Heart left ventricle (tissue), 13 donors: Measurements from ENCODE around the gene CHL1.

Source experiments
- POLR2A ChIP-seq, 2 donors: fragments of 450-650 bp; IDR thresholded peaks; one replicate each; pipeline ENCODE4 v1.6.1; 2017; ENCODE audit warnings: antibody characterized with exemption in 2 of 2, mild to moderate bottlenecking in 2 of 2, moderate library complexity in 2 of 2
- TF ChIP-seq, protein P1 (sequence below), 12 donors: fragments of 200-600 bp; sonication (generic) in 4 of 12; IDR thresholded peaks; one replicate each; pipeline versions ENCODE4 v1.5.0 to v1.8.0; 2018 to 2022; ENCODE audit warnings: antibody characterized with exemption in 12 of 12, mild to moderate bottlenecking in 5 of 12
- donor health status: ischemic (EF 13 %, LVEDD 7.1; RV severe dilation, severe dysfunction).
- donor health status: DM: no; HTN: yes; CAD: no.
- donor health status: DM: no; HTN: no; CAD: no.
- donor health status: ischemic (EF 25% LVEDD 6.9; RV normal size, moderate dysfunction).
- donor health status: ischemic (EF 25% LVEDD 5.7; RV mildly dilated, moderate dysfunction).
- donor health status: ischemic (EF 35%, LVEDD 5.7; RV mildly dilated, moderate dysfunction).
- donor health status: nonischemic (EF 11% LVEDD 7.7; RV severe dilation, severe dysfunction).
- donor health status: DM: yes; HTN: yes; CAD: no.
- donor health status: PGD.
- donor health status: ischemic (EF 29% LVEDD 5.4; RV normal size, mild dysfunction).
- donor health status: nonischemic (EF 23%, LVEDD 6.1; RV moderate dilation, normal function).

DNA sequence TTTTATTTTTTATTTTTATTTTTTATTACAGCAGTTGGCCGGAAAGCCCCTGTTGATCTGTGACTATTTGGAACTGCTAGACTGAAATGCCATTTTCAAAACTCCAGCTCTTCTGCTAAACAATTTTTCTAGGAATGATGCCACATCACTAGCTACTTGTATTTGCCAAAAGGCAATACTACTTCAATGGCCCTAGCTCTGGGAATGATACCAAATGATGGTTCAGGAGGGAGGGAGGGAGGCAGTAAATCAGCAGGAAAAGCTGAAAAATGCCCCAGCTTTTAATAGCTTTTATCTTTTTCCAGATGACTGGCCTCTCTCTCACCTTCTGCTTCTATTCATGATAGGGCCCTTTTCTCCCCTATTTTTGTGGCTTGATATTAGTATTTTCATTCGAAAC, 2.6 kb upstream of the CHL1 start:
- TF ChIP-seq, protein P1, sequence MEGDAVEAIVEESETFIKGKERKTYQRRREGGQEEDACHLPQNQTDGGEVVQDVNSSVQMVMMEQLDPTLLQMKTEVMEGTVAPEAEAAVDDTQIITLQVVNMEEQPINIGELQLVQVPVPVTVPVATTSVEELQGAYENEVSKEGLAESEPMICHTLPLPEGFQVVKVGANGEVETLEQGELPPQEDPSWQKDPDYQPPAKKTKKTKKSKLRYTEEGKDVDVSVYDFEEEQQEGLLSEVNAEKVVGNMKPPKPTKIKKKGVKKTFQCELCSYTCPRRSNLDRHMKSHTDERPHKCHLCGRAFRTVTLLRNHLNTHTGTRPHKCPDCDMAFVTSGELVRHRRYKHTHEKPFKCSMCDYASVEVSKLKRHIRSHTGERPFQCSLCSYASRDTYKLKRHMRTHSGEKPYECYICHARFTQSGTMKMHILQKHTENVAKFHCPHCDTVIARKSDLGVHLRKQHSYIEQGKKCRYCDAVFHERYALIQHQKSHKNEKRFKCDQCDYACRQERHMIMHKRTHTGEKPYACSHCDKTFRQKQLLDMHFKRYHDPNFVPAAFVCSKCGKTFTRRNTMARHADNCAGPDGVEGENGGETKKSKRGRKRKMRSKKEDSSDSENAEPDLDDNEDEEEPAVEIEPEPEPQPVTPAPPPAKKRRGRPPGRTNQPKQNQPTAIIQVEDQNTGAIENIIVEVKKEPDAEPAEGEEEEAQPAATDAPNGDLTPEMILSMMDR (IDR thresholded peaks at IDR 0.05): no peak
- TF ChIP-seq POLR2A (IDR thresholded peaks at IDR 0.05): no peak
